K562 (cell line): ENCODE data around the gene AP3S1. TPM values are rescaled to one million over a fixed set of nuclear protein-coding genes. Genes with fewer than 3 reads are reported as not detected.

Source experiments
- BRD9 ChIP-seq: fragments of 450-650 bp; IDR thresholded peaks from 2 replicates; pipeline ENCODE4 v1.6.1; 2018; ENCODE audit warnings: low read depth; ENCODE audit not compliant: partially characterized antibody
- CREM ChIP-seq: IDR thresholded peaks from 2 replicates; pipeline ENCODE4 v1.6.1; 2014; ENCODE audit warnings: antibody characterized with exemption, low read depth
- DIDO1 ChIP-seq: fragments of 450-650 bp; IDR thresholded peaks from 2 replicates; pipeline ENCODE4 v1.6.1; 2016; ENCODE audit warnings: low read depth, missing biosample characterization, missing genetic modification characterization
- MAFF ChIP-seq: IDR thresholded peaks from 2 replicates; pipeline ENCODE4 v1.6.1; 2012; ENCODE audit warnings: low read length, improper control_type of control experiment
- NR2C1 ChIP-seq, 2 experiments: fragments of 450-650 bp; IDR thresholded peaks; 2 replicates each; pipeline ENCODE4 v1.6.1; 2017; ENCODE audit warnings: mild to moderate bottlenecking in 2 of 2, antibody characterized with exemption in 1 of 2, inconsistent platforms in 1 of 2, missing compliant biosample characterization in 1 of 2, missing genetic modification characterization in 1 of 2
- SIN3A ChIP-seq, 2 experiments: fragments of 150-350 bp in 1 of 2; IDR thresholded peaks; 2 replicates each; pipeline ENCODE4 v1.6.1; 2011 to 2016; ENCODE audit warnings: borderline replicate concordance in 2 of 2, low read depth in 2 of 2, low read length in 2 of 2, mild to moderate bottlenecking in 2 of 2, moderate library complexity in 2 of 2; ENCODE audit not compliant: control insufficient read depth in 1 of 2
- SOX6 ChIP-seq: fragments of 450-650 bp; IDR thresholded peaks from 2 replicates; pipeline ENCODE4 v1.6.1; 2014; ENCODE audit warnings: mild to moderate bottlenecking
- SREBF2 ChIP-seq: sonication (generic); formaldehyde crosslinking; IDR thresholded peaks from 2 replicates; pipeline ENCODE4 v1.4.0; 2020; ENCODE audit warnings: mild to moderate bottlenecking, missing genetic modification reagents
- ZBTB8A ChIP-seq: fragments of 450-650 bp; IDR thresholded peaks from 2 replicates; pipeline ENCODE4 v1.6.1; 2018; ENCODE audit warnings: mild to moderate bottlenecking, moderate library complexity; ENCODE audit not compliant: partially characterized antibody
- ZNF316 ChIP-seq: fragments of 450-650 bp; IDR thresholded peaks from 2 replicates; pipeline ENCODE4 v1.6.1; 2016
- ZNF592 ChIP-seq: fragments of 450-650 bp; IDR thresholded peaks from 2 replicates; pipeline ENCODE4 v1.6.1; 2017; ENCODE audit warnings: antibody characterized with exemption, mild to moderate bottlenecking
- ZNF75A ChIP-seq: fragments of 450-650 bp; formaldehyde crosslinking; IDR thresholded peaks from 2 replicates; pipeline ENCODE4 v1.4.0; 2020; ENCODE audit warnings: mild to moderate bottlenecking
- polyA plus RNA-seq, 8 experiments: library from polyadenylated mRNA; depleted of rRNA in 4 of 8; stranded (reverse) in 5 of 8; unstranded in 3 of 8; fragments of >200 nt; fragmentation: Nextera tagmentation in 2 of 8; fragmentation: Illumina TruSeq in 1 of 8; extraction: Ambion mirVana in 2 of 8; extraction: Trizol in 1 of 8; gene quantifications; 2 replicates each; pipeline versions ENCODE4 v1.2.1 to v1.2.3, GENCODE V29; 2011 to 2014; ENCODE audit warnings: inconsistent platforms in 1 of 8, missing spikeins in 1 of 8
- total RNA-seq, 7 experiments: library from RNA; depleted of rRNA in 6 of 7; stranded (reverse); fragments of >200 nt in 6 of 7; fragmentation: Illumina TruSeq in 2 of 7; extraction: Trizol in 2 of 7; gene quantifications; 2 replicates each; pipeline versions ENCODE4 v1.2.1 to v1.2.3, GENCODE V29; 2011 to 2021; ENCODE audit warnings: low replicate concordance in 1 of 7
- TF ChIP-seq, protein P1 (sequence below): fragments of 200-800 bp; sonication (Bioruptor generic); IDR thresholded peaks from 2 replicates; pipeline ENCODE4 v1.6.1; 2016; ENCODE audit warnings: missing genetic modification characterization, missing compliant biosample characterization

AP3S1 gene
- total and polyA plus RNA-seq, 9 of the 15 experiments (the other 6 are each of a cell fraction or from before 2014, with no cell fraction given), result 46.1 to 106 (median 67.3) TPM

GRCh38 chr5:115841382-115842088, at the start of gene AP3S1, which contains the start of gene ATG12 (continued):
- 0 out of 2 replicates have a peak, but pooled peaks have one; percentile 27 for TF ChIP-seq ZNF592
- TF ChIP-seq, protein P1, sequence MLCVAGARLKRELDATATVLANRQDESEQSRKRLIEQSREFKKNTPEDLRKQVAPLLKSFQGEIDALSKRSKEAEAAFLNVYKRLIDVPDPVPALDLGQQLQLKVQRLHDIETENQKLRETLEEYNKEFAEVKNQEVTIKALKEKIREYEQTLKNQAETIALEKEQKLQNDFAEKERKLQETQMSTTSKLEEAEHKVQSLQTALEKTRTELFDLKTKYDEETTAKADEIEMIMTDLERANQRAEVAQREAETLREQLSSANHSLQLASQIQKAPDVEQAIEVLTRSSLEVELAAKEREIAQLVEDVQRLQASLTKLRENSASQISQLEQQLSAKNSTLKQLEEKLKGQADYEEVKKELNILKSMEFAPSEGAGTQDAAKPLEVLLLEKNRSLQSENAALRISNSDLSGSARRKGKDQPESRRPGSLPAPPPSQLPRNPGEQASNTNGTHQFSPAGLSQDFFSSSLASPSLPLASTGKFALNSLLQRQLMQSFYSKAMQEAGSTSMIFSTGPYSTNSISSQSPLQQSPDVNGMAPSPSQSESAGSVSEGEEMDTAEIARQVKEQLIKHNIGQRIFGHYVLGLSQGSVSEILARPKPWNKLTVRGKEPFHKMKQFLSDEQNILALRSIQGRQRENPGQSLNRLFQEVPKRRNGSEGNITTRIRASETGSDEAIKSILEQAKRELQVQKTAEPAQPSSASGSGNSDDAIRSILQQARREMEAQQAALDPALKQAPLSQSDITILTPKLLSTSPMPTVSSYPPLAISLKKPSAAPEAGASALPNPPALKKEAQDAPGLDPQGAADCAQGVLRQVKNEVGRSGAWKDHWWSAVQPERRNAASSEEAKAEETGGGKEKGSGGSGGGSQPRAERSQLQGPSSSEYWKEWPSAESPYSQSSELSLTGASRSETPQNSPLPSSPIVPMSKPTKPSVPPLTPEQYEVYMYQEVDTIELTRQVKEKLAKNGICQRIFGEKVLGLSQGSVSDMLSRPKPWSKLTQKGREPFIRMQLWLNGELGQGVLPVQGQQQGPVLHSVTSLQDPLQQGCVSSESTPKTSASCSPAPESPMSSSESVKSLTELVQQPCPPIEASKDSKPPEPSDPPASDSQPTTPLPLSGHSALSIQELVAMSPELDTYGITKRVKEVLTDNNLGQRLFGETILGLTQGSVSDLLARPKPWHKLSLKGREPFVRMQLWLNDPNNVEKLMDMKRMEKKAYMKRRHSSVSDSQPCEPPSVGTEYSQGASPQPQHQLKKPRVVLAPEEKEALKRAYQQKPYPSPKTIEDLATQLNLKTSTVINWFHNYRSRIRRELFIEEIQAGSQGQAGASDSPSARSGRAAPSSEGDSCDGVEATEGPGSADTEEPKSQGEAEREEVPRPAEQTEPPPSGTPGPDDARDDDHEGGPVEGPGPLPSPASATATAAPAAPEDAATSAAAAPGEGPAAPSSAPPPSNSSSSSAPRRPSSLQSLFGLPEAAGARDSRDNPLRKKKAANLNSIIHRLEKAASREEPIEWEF (CRISPR knock-in tag), result no peak
- peak; percentile 62 for TF ChIP-seq BRD9
- TF ChIP-seq SOX6, result 0 out of 2 replicates have a peak, but pooled peaks have one; percentile 13
- no peak for TF ChIP-seq SREBF2 (CRISPR knock-in tag)
- no peak for TF ChIP-seq ZBTB8A
- TF ChIP-seq DIDO1 (tag), result peak; percentile 60; the same call in 1 of the 2 replicates
- TF ChIP-seq NR2C1 (IDR thresholded peaks at IDR 0.05), result peak; percentile 63; the same call in 1 of the 2 replicates
- TF ChIP-seq NR2C1 (tag; IDR thresholded peaks at IDR 0.05), result peak; percentile 27; the same call in 1 of the 2 replicates
- peak in 1 of 2 experiments; percentile 70; a peak in 1 of 4 replicates for TF ChIP-seq SIN3A (IDR thresholded peaks at IDR 0.05; ENCODE audit: borderline replicate concordance in 2 of 2, control insufficient read depth in 1 of 2, low read depth in 2 of 2, low read length in 2 of 2)
- no peak for TF ChIP-seq MAFF
- peak; percentile 86 for TF ChIP-seq CREM
- TF ChIP-seq ZNF316, result no peak
- no peak for TF ChIP-seq ZNF75A (CRISPR knock-in tag)
